Measurements from ENCODE around the gene NPHP4. TPM values are rescaled to one million over a fixed set of nuclear protein-coding genes. Genes with fewer than 3 reads are reported as not detected.

NPHP4 gene
- total RNA-seq, 1 experiment from 2014 or later: 16.8 TPM

DNA sequence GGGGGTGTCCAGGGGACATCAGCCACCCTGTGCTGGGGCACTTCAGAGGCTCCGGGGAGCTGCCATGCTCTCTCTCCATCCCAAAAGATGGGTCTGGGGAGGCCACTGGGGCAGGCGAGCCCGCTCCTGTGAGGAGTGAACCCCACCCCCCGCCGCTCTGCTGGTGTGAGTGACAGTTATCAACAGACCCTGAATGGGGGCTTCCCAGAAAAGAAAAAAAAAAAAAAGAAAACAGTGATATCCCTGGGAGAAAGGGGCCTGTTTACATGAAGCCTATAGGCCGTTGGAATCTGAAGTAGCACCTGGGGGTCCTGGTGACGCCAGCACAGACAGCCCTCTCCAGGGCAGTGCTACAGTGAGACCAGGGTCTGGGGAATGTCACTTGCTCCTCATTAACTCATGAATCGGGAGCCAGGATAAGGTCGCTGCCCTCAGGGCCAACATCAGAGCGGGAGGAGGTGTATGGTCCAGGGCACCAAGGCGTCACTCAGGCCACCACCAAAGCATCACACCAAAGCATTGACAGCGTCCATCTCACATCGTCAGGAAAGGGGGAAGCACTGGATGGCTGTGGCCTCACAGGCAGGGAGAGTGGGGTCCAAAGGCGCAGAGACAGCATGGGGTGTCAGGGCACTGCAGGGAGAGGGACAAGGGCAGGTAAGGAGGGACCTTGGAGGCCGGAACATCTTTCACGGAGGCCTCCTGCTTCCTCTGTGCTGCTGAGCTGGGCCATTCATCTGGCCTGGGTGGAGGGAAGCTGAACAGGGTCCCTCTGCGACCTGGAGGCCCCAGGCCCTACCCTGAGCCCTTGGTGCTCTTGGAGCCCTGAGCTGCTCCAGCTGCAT lies 8.4 kb upstream of the NPHP4 start:
- peak; percentile 6 for DNase-seq (ENCODE audit: low spot score)
- ChIA-PET POLR2A (no interaction called here), CTCF (no interaction called here)
- Mint-ChIP-seq H3K9me3 (no peaks in the 10 kb centered on the region), H3K36me3 (no peaks in the 10 kb centered on the region), H3K4me1 (peaks cover 11% of the 10 kb centered on the region), H3K27me3 (ENCODE audit: low read depth) (peaks cover 5% of the 10 kb centered on the region), H3K4me3 (no peak overlapping the region), H3K27ac (0 out of 2 replicates have a peak overlapping the region, but pooled peaks have one; percentile 8)
- no peak for ATAC-seq
- TF ChIP-seq SMAD4 (CRISPR knock-in tag; IDR thresholded peaks at IDR 0.05) (no peak), OVOL2 (CRISPR knock-in tag; IDR thresholded peaks at IDR 0.05; ENCODE audit: borderline replicate concordance) (no peak), GABPB1 (CRISPR knock-in tag; IDR thresholded peaks at IDR 0.05) (no peak), CBFB (CRISPR knock-in tag; IDR thresholded peaks at IDR 0.05; ENCODE audit: low read depth) (no peak)
- TF ChIP-seq, protein P1, sequence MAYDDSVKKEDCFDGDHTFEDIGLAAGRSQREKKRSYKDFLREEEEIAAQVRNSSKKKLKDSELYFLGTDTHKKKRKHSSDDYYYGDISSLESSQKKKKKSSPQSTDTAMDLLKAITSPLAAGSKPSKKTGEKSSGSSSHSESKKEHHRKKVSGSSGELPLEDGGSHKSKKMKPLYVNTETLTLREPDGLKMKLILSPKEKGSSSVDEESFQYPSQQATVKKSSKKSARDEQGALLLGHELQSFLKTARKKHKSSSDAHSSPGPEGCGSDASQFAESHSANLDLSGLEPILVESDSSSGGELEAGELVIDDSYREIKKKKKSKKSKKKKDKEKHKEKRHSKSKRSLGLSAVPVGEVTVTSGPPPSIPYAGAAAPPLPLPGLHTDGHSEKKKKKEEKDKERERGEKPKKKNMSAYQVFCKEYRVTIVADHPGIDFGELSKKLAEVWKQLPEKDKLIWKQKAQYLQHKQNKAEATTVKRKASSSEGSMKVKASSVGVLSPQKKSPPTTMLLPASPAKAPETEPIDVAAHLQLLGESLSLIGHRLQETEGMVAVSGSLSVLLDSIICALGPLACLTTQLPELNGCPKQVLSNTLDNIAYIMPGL (CRISPR knock-in tag; IDR thresholded peaks at IDR 0.05): no peak

DNA sequence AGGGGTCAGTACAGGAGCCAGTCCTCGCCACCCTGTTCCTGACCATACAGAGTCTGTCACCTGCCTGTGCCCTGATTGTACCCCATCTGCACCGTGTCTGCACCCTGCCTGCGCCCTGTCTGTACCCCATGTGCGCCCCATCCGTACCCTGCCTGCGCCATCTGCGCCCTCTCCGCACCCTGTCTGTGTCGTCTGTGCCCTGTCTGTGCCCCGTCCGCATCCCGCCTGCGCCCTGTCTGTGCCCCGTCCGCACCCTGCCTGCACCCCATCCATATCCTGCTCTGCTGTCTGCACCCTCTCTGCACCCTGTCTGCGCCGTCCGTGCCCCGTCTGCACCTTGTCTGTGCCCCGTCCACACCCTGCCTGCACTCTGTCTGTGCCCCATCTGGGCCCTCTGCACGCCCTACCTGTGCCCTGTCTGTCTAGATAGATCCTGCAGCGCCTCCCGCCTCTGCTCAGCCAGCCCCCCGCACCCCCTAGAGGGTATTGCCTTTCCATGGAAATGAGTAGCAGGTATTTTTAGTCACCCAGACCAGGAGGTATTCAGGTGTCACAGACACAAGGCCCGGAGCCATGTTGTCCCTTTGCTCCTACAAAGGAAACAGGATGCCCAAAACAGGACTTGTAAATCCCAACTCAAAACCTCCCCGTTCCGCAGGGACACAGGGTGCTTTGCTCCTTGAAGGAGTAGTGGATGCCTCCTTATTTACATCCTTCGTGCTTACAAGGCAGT lies 7.7 kb upstream of the NPHP4 start:
- no peak overlapping the region for H3K4me3 Mint-ChIP-seq
- DNase-seq (ENCODE audit: low spot score): peak; percentile 9
- H3K36me3 Mint-ChIP-seq: no peaks in the 10 kb centered on the region
- no peak overlapping the region for H3K27ac Mint-ChIP-seq
- peaks cover 11% of the 10 kb centered on the region for H3K4me1 Mint-ChIP-seq
- no peak for ATAC-seq
- CTCF ChIA-PET: no interaction called here
- TF ChIP-seq, protein P2, sequence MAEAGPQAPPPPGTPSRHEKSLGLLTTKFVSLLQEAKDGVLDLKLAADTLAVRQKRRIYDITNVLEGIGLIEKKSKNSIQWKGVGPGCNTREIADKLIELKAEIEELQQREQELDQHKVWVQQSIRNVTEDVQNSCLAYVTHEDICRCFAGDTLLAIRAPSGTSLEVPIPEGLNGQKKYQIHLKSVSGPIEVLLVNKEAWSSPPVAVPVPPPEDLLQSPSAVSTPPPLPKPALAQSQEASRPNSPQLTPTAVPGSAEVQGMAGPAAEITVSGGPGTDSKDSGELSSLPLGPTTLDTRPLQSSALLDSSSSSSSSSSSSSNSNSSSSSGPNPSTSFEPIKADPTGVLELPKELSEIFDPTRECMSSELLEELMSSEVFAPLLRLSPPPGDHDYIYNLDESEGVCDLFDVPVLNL (CRISPR knock-in tag; IDR thresholded peaks at IDR 0.05; ENCODE audit: borderline replicate concordance, low read depth): no peak
- no peak for TF ChIP-seq NR2C2 (CRISPR knock-in tag; IDR thresholded peaks at IDR 0.05)
- no peak for TF ChIP-seq ZNF121 (CRISPR knock-in tag; IDR thresholded peaks at IDR 0.05)
- TF ChIP-seq, protein P3, sequence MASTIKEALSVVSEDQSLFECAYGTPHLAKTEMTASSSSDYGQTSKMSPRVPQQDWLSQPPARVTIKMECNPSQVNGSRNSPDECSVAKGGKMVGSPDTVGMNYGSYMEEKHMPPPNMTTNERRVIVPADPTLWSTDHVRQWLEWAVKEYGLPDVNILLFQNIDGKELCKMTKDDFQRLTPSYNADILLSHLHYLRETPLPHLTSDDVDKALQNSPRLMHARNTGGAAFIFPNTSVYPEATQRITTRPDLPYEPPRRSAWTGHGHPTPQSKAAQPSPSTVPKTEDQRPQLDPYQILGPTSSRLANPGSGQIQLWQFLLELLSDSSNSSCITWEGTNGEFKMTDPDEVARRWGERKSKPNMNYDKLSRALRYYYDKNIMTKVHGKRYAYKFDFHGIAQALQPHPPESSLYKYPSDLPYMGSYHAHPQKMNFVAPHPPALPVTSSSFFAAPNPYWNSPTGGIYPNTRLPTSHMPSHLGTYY (CRISPR knock-in tag; IDR thresholded peaks at IDR 0.05): no peak
- TF ChIP-seq, protein P4, sequence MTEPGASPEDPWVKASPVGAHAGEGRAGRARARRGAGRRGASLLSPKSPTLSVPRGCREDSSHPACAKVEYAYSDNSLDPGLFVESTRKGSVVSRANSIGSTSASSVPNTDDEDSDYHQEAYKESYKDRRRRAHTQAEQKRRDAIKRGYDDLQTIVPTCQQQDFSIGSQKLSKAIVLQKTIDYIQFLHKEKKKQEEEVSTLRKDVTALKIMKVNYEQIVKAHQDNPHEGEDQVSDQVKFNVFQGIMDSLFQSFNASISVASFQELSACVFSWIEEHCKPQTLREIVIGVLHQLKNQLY (CRISPR knock-in tag; IDR thresholded peaks at IDR 0.05): no peak
- TF ChIP-seq, protein P5, sequence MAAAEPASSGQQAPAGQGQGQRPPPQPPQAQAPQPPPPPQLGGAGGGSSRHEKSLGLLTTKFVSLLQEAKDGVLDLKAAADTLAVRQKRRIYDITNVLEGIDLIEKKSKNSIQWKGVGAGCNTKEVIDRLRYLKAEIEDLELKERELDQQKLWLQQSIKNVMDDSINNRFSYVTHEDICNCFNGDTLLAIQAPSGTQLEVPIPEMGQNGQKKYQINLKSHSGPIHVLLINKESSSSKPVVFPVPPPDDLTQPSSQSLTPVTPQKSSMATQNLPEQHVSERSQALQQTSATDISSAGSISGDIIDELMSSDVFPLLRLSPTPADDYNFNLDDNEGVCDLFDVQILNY (CRISPR knock-in tag; IDR thresholded peaks at IDR 0.05): no peak
- TF ChIP-seq, protein P6, sequence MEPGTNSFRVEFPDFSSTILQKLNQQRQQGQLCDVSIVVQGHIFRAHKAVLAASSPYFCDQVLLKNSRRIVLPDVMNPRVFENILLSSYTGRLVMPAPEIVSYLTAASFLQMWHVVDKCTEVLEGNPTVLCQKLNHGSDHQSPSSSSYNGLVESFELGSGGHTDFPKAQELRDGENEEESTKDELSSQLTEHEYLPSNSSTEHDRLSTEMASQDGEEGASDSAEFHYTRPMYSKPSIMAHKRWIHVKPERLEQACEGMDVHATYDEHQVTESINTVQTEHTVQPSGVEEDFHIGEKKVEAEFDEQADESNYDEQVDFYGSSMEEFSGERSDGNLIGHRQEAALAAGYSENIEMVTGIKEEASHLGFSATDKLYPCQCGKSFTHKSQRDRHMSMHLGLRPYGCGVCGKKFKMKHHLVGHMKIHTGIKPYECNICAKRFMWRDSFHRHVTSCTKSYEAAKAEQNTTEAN (CRISPR knock-in tag; IDR thresholded peaks at IDR 0.05): no peak
- no peak for TF ChIP-seq FOXK1 (CRISPR knock-in tag; IDR thresholded peaks at IDR 0.05)
- TF ChIP-seq, protein P7, sequence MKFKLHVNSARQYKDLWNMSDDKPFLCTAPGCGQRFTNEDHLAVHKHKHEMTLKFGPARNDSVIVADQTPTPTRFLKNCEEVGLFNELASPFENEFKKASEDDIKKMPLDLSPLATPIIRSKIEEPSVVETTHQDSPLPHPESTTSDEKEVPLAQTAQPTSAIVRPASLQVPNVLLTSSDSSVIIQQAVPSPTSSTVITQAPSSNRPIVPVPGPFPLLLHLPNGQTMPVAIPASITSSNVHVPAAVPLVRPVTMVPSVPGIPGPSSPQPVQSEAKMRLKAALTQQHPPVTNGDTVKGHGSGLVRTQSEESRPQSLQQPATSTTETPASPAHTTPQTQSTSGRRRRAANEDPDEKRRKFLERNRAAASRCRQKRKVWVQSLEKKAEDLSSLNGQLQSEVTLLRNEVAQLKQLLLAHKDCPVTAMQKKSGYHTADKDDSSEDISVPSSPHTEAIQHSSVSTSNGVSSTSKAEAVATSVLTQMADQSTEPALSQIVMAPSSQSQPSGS (CRISPR knock-in tag; IDR thresholded peaks at IDR 0.05; ENCODE audit: borderline replicate concordance, low read depth): no peak
- TF ChIP-seq ZNF263 (CRISPR knock-in tag; IDR thresholded peaks at IDR 0.05; ENCODE audit: low read depth): no peak
- TF ChIP-seq, protein P8, sequence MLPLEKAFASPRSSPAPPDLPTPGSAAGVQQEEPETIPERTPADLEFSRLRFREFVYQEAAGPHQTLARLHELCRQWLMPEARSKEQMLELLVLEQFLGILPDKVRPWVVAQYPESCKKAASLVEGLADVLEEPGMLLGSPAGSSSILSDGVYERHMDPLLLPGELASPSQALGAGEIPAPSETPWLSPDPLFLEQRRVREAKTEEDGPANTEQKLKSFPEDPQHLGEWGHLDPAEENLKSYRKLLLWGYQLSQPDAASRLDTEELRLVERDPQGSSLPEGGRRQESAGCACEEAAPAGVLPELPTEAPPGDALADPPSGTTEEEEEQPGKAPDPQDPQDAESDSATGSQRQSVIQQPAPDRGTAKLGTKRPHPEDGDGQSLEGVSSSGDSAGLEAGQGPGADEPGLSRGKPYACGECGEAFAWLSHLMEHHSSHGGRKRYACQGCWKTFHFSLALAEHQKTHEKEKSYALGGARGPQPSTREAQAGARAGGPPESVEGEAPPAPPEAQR (CRISPR knock-in tag; IDR thresholded peaks at IDR 0.05): no peak
- no peak for TF ChIP-seq PRRX2 (CRISPR knock-in tag; IDR thresholded peaks at IDR 0.05)
- no peak for TF ChIP-seq SOX15 (CRISPR knock-in tag; IDR thresholded peaks at IDR 0.05)
- peaks cover 12% of the 10 kb centered on the region for H3K27me3 Mint-ChIP-seq (ENCODE audit: low read depth)
- no peaks in the 10 kb centered on the region for H3K9me3 Mint-ChIP-seq
- POLR2A ChIA-PET: no interaction called here
